ENCODE data around the gene MLXIPL.
"Not testable (repeated sequence)": the region's sequence is repeated elsewhere in the genome, so short reads cannot be mapped to it uniquely, and the experiment has no call there.

MLXIPL gene

GRCh38 chr7:73645643-73646174 is 21.4 kb upstream of the MLXIPL start:
- DNase-seq: no peak

GRCh38 chr7:73644688-73645286 is 20.5 kb upstream of the MLXIPL start:
- no peak for DNase-seq

- no peak for DNase-seq
Observed at GRCh38 chr7:73642834-73643233, 18.5 kb upstream of the MLXIPL start.

- DNase-seq: no peak
Observed at GRCh38 chr7:73638911-73639310, 14.6 kb upstream of the MLXIPL start.

- DNase-seq: no peak
Observed at GRCh38 chr7:73635428-73636200, 11.3 kb upstream of the MLXIPL start.

- DNase-seq: no peak
Observed at GRCh38 chr7:73633844-73634243, 9.5 kb upstream of the MLXIPL start.

GRCh38 chr7:73633323-73633722 is 9.0 kb upstream of the MLXIPL start:
- DNase-seq: no peak

- DNase-seq: no peak
Observed at GRCh38 chr7:73631558-73631957, 7.2 kb upstream of the MLXIPL start.

- DNase-seq: no peak
Observed at GRCh38 chr7:73628504-73628903, 4.2 kb upstream of the MLXIPL start.

GRCh38 chr7:73626814-73627213 is 2.5 kb upstream of the MLXIPL start:
- DNase-seq: no peak

GRCh38 chr7:73625276-73625675 is 954 bp upstream of the MLXIPL start:
- no peak for DNase-seq

GRCh38 chr7:73624669-73625001 is 313 bp upstream of the MLXIPL start:
- no peak for DNase-seq

GRCh38 chr7:73622909-73623797 is 1.2 kb downstream of the MLXIPL start:
- no peak for DNase-seq

- DNase-seq: no peak
Observed at GRCh38 chr7:73622527-73622908, 1.8 kb downstream of the MLXIPL start.

GRCh38 chr7:73621168-73622063 is 2.9 kb downstream of the MLXIPL start:
- no peak for DNase-seq

GRCh38 chr7:73619394-73619793 is 4.9 kb downstream of the MLXIPL start:
- not testable (repeated sequence) for DNase-seq

- no peak for DNase-seq
Observed at GRCh38 chr7:73618538-73618937, 5.8 kb downstream of the MLXIPL start.

GRCh38 chr7:73617520-73617919 is 6.8 kb downstream of the MLXIPL start:
- not testable (repeated sequence) for DNase-seq

GRCh38 chr7:73615886-73616285 is 8.4 kb downstream of the MLXIPL start:
- DNase-seq: no peak

GRCh38 chr7:73614937-73615336 is 9.4 kb downstream of the MLXIPL start:
- DNase-seq: not testable (repeated sequence)

GRCh38 chr7:73613954-73614735 is 10.2 kb downstream of the MLXIPL start:
- DNase-seq: no peak
